GM12878 (cell line): ENCODE measurements around the gene UNC119B. TPM values are rescaled to one million over a fixed set of nuclear protein-coding genes. Genes with fewer than 3 reads are reported as not detected.

Experiments
- ATAC-seq: fragments of 200-7000 bp; cut with Tn5 transposase; 3 replicates; pipeline ENCODE4 v1.9.1; 2020; ENCODE audit warnings: mild to moderate bottlenecking, moderate library complexity
- BruUV-seq: library from RNA; stranded (reverse); fragments of 400-500 nt; replicated peaks from 2 replicates; lab custom pipeline; 2021; lab: Mats Ljungman, UMichigan
- CTCF ChIA-PET: fragments of 300-600 bp; sonication (Branson Sonifier 250); formaldehyde crosslinking; extraction: SDS; loops from one replicate; lab custom pipeline; 2021; ENCODE audit warnings: inconsistent platforms; lab: Yijun Ruan, JAX
- POLR2A ChIA-PET: fragments of 350-600 bp; formaldehyde crosslinking; extraction: SDS; loops from one replicate; lab custom pipeline; 2021; ENCODE audit warnings: inconsistent platforms; lab: Charles Lee
- RAD21 ChIA-PET: fragments of 300-600 bp; sonication (Branson Sonifier 250); formaldehyde crosslinking; loops from one replicate; lab custom pipeline; 2023; ENCODE audit warnings: antibody characterized with exemption; ENCODE audit not compliant: unreplicated experiment; lab: Charles Lee
- SMC1A ChIA-PET: fragments of 300-600 bp; sonication (Branson Sonifier 250); formaldehyde crosslinking; loops from one replicate; lab custom pipeline; 2023; ENCODE audit not compliant: unreplicated experiment, uncharacterized antibody; lab: Charles Lee
- DNase-seq: peaks from one replicate; pipeline ENCODE4 v3.0.0-alpha.2; 2011; ENCODE audit warnings: low read depth, low spot score
- FAIRE-seq: peaks from 3 replicates; lab custom pipeline; 2011; peaks lifted over from hg19 to GRCh38; lab: Jason Lieb, UNC
- H2AFZ ChIP-seq: 2 replicates; pipeline ENCODE4 v1.6.0; 2011; ENCODE audit warnings: low read depth, low read length, control low read depth; ENCODE audit not compliant: control insufficient read depth
- H3K27ac ChIP-seq: 2 replicates; pipeline ENCODE4 v1.5.1; 2011; ENCODE audit warnings: control low read depth; ENCODE audit not compliant: control insufficient read depth, insufficient read depth
- H3K27me3 ChIP-seq, 2 experiments: replicated peaks in 1 of 2; 2 replicates each; pipeline versions ENCODE4 v1.6.0 to v1.6.1; 2011; ENCODE audit warnings: low read length in 1 of 2; ENCODE audit not compliant: control insufficient read depth in 2 of 2, insufficient read depth in 2 of 2
- H3K36me3 ChIP-seq, 2 experiments: 2 replicates each; pipeline ENCODE4 v1.5.1; 2011; ENCODE audit warnings: low read length in 1 of 2; ENCODE audit not compliant: control insufficient read depth in 2 of 2, insufficient read depth in 2 of 2
- H3K4me1 ChIP-seq: 2 replicates; pipeline ENCODE4 v1.6.1; 2011; ENCODE audit warnings: mild to moderate bottlenecking, low read length, moderate library complexity, mixed read lengths; ENCODE audit not compliant: control insufficient read depth, insufficient read depth
- H3K4me2 ChIP-seq: 2 replicates; pipeline ENCODE4 v1.6.0; 2011; ENCODE audit warnings: control low read depth; ENCODE audit not compliant: control insufficient read depth, insufficient read depth
- H3K4me3 ChIP-seq: fragments of 200-600 bp; sonication (generic); 2 replicates; pipeline ENCODE4 v1.5.1; 2016
- H3K79me2 ChIP-seq: 2 replicates; pipeline ENCODE4 v1.6.0; 2011; ENCODE audit warnings: low read length; ENCODE audit not compliant: control insufficient read depth, insufficient read depth
- H3K9ac ChIP-seq: 2 replicates; pipeline ENCODE4 v1.8.0; 2011; ENCODE audit warnings: low read length, control low read depth, mixed read lengths; ENCODE audit not compliant: control insufficient read depth, insufficient read depth
- H3K9me3 ChIP-seq: replicated peaks from 3 replicates; pipeline ENCODE4 v1.5.1; 2011; ENCODE audit warnings: mild to moderate bottlenecking, low read length; ENCODE audit not compliant: control insufficient read depth, insufficient read depth
- H4K20me1 ChIP-seq: 2 replicates; pipeline ENCODE4 v1.6.0; 2011; ENCODE audit not compliant: control insufficient read depth, insufficient read depth
- BACH1 ChIP-seq: fragments of 450-650 bp; IDR thresholded peaks from 2 replicates; pipeline ENCODE4 v1.6.1; 2017; ENCODE audit warnings: mild to moderate bottlenecking, borderline replicate concordance
- GABPA ChIP-seq: IDR thresholded peaks from 2 replicates; pipeline ENCODE4 v1.6.1; 2014; ENCODE audit warnings: antibody characterized with exemption, low read depth, mild to moderate bottlenecking, inconsistent platforms
- IKZF1 ChIP-seq: fragments of 450-650 bp; conservative IDR thresholded peaks from 2 replicates; pipeline ENCODE4 v1.6.1; 2017; ENCODE audit warnings: antibody characterized with exemption, mild to moderate bottlenecking
- SREBF1 ChIP-seq: IDR thresholded peaks from 2 replicates; pipeline ENCODE4 v1.6.1; 2012; ENCODE audit warnings: mild to moderate bottlenecking, low read length
- STAT3 ChIP-seq: IDR thresholded peaks from 2 replicates; pipeline ENCODE4 v1.6.1; 2011; ENCODE audit warnings: low read depth, low read length, improper control_type of control experiment
- WGBS: methylation state at CpG from one replicate; pipeline ENCODE4 v1.1.6; 2016; ENCODE audit warnings: low lambda C conversion rate; ENCODE audit not compliant: insufficient replicate concordance, insufficient coverage; ENCODE audit errors: missing lambda C conversion rate; 5-methylcytosine and 5-hydroxymethylcytosine counted together
- in situ Hi-C: fragments of 300-500 bp; cut with MboI; formaldehyde crosslinking; loops from 9 replicates; pipeline ENCODE4 v1.14.3; 2018; ENCODE audit warnings: mixed read lengths
- intact Hi-C: fragments of 100-400 bp; cut with micrococcal nuclease; formaldehyde crosslinking; loops from one replicate; pipeline ENCODE4 v1.14.2; 2022; ENCODE audit not compliant: unreplicated experiment
- polyA plus RNA-seq, 11 experiments: library from polyadenylated mRNA; depleted of rRNA in 4 of 11; unstranded in 6 of 11; stranded (reverse) in 5 of 11; fragments of >200 nt; fragmentation: Nextera tagmentation in 4 of 11; fragmentation: Illumina TruSeq in 1 of 11; extraction: Ambion mirVana in 4 of 11; extraction: Trizol in 1 of 11; gene quantifications; 1 replicate in 1 of 11; 2 replicates in 10 of 11; pipeline versions ENCODE4 v1.2.1 to v1.2.3, GENCODE V29; 2011 to 2016; ENCODE audit warnings: inconsistent platforms in 2 of 11, missing spikeins in 2 of 11, low read depth in 1 of 11
- total RNA-seq, 4 experiments: library from RNA; depleted of rRNA in 3 of 4; stranded (reverse); fragments of >200 nt in 3 of 4; fragmentation: Illumina TruSeq in 1 of 4; extraction: Trizol in 1 of 4; gene quantifications; 2 replicates each; pipeline versions ENCODE4 v1.2.1 to v1.2.3, GENCODE V29; 2013 to 2021

Gene UNC119B
- total and polyA plus RNA-seq, 10 of the 15 experiments (the other 5 are each of a cell fraction or from before 2014, with no cell fraction given) = 4.3 to 31.5 (median 10.5) TPM

DNA sequence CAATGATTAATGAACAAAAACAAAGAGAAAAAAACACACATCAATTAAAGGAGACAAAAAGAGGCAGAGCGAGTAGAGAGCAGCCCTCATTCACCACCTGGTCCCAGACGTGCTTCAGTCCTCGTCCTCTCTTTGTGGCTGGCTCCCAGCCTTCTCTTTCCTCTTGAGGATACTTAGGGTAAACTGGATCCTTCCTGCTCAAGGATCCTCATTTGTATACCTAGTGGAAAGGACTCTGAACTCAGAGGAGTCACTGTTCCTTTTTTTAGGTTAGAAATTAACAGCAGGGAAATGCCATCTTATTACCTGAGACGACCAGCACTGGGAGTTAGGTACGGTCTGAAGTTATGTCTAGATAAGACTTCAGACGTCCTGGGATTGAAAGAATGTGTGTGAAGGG, 13.6 kb upstream of the UNC119B start:
- H3K27ac ChIP-seq = no peak overlapping the region
- RAD21 ChIA-PET = interaction anchor here (1.0 kb wide), 1 partner anchor 31 kb away, joined by 3 read pairs; no protein-coding TSS in a partner anchor
- peaks cover 35 to 49% of the 10 kb centered on the region in 2 experiments for H3K36me3 ChIP-seq
- BruUV-seq = no TSS peak
- 58% methylated on average over 6 of the region's 6 CpGs for WGBS
- CTCF ChIA-PET = interaction anchor here (0.9 to 2.6 kb wide), 3 partner anchors 48 to 275 kb away, joined by 3 to 13 read pairs (median 8); partner anchors contain the start of gene POP5
- POLR2A ChIA-PET = interaction anchor here (1.2 kb wide), 1 partner anchor 9 kb away, joined by 4 read pairs; no protein-coding TSS in a partner anchor
- no peak overlapping the region for H3K9ac ChIP-seq
- no peaks in the 10 kb centered on the region for H3K27me3 ChIP-seq
- no peaks in the 10 kb centered on the region for H3K4me1 ChIP-seq
- FAIRE-seq = no peak
- peaks cover 23% of the 10 kb centered on the region for H3K79me2 ChIP-seq
- in situ Hi-C loops (no loop called here), intact Hi-C loops (no loop called here)
- TF ChIP-seq IKZF1 = 0 out of 2 replicates have a peak, but pooled peaks have one; percentile 14
- TF ChIP-seq SREBF1 = no peak
- no peaks in the 10 kb centered on the region for H4K20me1 ChIP-seq
- DNase-seq = no peak
- H3K9me3 ChIP-seq = no peaks in the 10 kb centered on the region
- no peak overlapping the region for H2AFZ ChIP-seq
- ATAC-seq = peak; percentile 28; the same call in 2 of the 3 replicates
- SMC1A ChIA-PET = interaction anchor here (1.0 to 1.9 kb wide), 2 partner anchors 48 to 114 kb away, joined by 3 to 8 read pairs; no protein-coding TSS in a partner anchor
- no peak overlapping the region for H3K4me3 ChIP-seq
- no peak overlapping the region for H3K4me2 ChIP-seq

GRCh38 chr12:120697344-120697743, 12.9 kb upstream of the UNC119B start:
- Histone ChIP-seq H3K9ac (no peak overlapping the region), H3K4me1 (no peaks in the 10 kb centered on the region), H3K79me2 (peaks cover 17% of the 10 kb centered on the region), H3K27me3 (no peaks in the 10 kb centered on the region), H2AFZ (no peak overlapping the region), H3K27ac (no peak overlapping the region), H3K4me2 (no peak overlapping the region), H3K4me3 (no peak overlapping the region), H4K20me1 (no peaks in the 10 kb centered on the region), H3K36me3 (peaks cover 35 to 50% of the 10 kb centered on the region in 2 experiments), H3K9me3 (no peaks in the 10 kb centered on the region)
- CTCF ChIA-PET = interaction anchor here (2.4 to 3.9 kb wide), 4 partner anchors 7 to 274 kb away, joined by 8 to 18 read pairs (median 11); partner anchors contain the start of gene POP5
- POLR2A ChIA-PET = interaction anchor here (1.0 to 4.0 kb wide), 3 partner anchors 9 to 14 kb away, joined by 3 to 21 read pairs (median 3); partner anchors contain the start of gene UNC119B
- in situ Hi-C loops = no loop called here
- FAIRE-seq = no peak
- RAD21 ChIA-PET = interaction anchor here (0.6 to 1.0 kb wide), 3 partner anchors 18 to 48 kb away, joined by 3 read pairs; no protein-coding TSS in a partner anchor
- SMC1A ChIA-PET = interaction anchor here (0.6 to 2.5 kb wide), 8 partner anchors 9 to 213 kb away, joined by 3 to 14 read pairs (median 3); partner anchors contain the start of gene UNC119B
- no TSS peak for BruUV-seq
- no peak for DNase-seq
- intact Hi-C loops = no loop called here
- no peak for ATAC-seq
- TF ChIP-seq BACH1 (no peak), GABPA (no peak), STAT3 (no peak)
- TF ChIP-seq, all 136 proteins: peak for 0
- 60% methylated on average over 1 of the region's 1 CpG for WGBS
